Measurements from ENCODE around the gene FAP. TPM values are rescaled to one million over a fixed set of nuclear protein-coding genes. Genes with fewer than 3 reads are reported as not detected.

The FAP gene
- total RNA-seq, 2 donors from 2014 or later: 21.3 to 37.6 TPM

GRCh38 chr2:162198239-162198638 lies 45.0 kb downstream of the FAP start:
- Histone ChIP-seq H3K36me3 (no peaks in the 10 kb centered on the region), H3K9me3 (no peaks in the 10 kb centered on the region), H3K4me3 (no peak overlapping the region), H3K27ac (no peak overlapping the region), H3K27me3 (replicated peaks; ENCODE audit: insufficient read depth) (no peaks in the 10 kb centered on the region), H3K4me1 (ENCODE audit: control insufficient read depth in 1 of 2, low read depth in 2 of 2) (no peaks in the 10 kb centered on the region)
- DNase-seq (ENCODE audit: low spot score) (no peak), ATAC-seq (ENCODE audit: insufficient number of reproducible peaks, low FRiP score, low read depth) (no peak)
- no peak for TF ChIP-seq CTCF (IDR thresholded peaks at IDR 0.05)

GRCh38 chr2:162197069-162197825 lies 46.0 kb downstream of the FAP start:
- H3K27ac ChIP-seq: no peak overlapping the region
- no peaks in the 10 kb centered on the region for H3K27me3 ChIP-seq (replicated peaks; ENCODE audit: insufficient read depth)
- no peak for DNase-seq (ENCODE audit: low spot score)
- H3K9me3 ChIP-seq: no peaks in the 10 kb centered on the region
- H3K36me3 ChIP-seq: no peaks in the 10 kb centered on the region
- no peak for ATAC-seq (ENCODE audit: insufficient number of reproducible peaks, low FRiP score, low read depth)
- H3K4me3 ChIP-seq: no peak overlapping the region
- no peaks in the 10 kb centered on the region for H3K4me1 ChIP-seq (ENCODE audit: control insufficient read depth in 1 of 2, low read depth in 2 of 2)
- no peak for TF ChIP-seq CTCF (IDR thresholded peaks at IDR 0.05)

GRCh38 chr2:162196638-162197037 lies 46.6 kb downstream of the FAP start:
- no peaks in the 10 kb centered on the region for H3K27me3 ChIP-seq (replicated peaks; ENCODE audit: insufficient read depth)
- H3K9me3 ChIP-seq: no peaks in the 10 kb centered on the region
- DNase-seq (ENCODE audit: low spot score) (no peak), ATAC-seq (ENCODE audit: insufficient number of reproducible peaks, low FRiP score, low read depth) (no peak)
- TF ChIP-seq CTCF (IDR thresholded peaks at IDR 0.05): no peak
- no peak overlapping the region for H3K27ac ChIP-seq
- H3K4me1 ChIP-seq (ENCODE audit: control insufficient read depth in 1 of 2, low read depth in 2 of 2): no peaks in the 10 kb centered on the region
- H3K4me3 ChIP-seq: no peak overlapping the region
- no peaks in the 10 kb centered on the region for H3K36me3 ChIP-seq

- Histone ChIP-seq H3K4me3 (no peak overlapping the region), H3K27ac (no peak overlapping the region), H3K27me3 (replicated peaks; ENCODE audit: insufficient read depth) (no peaks in the 10 kb centered on the region), H3K9me3 (no peaks in the 10 kb centered on the region), H3K4me1 (ENCODE audit: control insufficient read depth in 1 of 2, low read depth in 2 of 2) (no peaks in the 10 kb centered on the region), H3K36me3 (no peaks in the 10 kb centered on the region)
- no peak for TF ChIP-seq CTCF (IDR thresholded peaks at IDR 0.05)
- DNase-seq (ENCODE audit: low spot score): no peak
- ATAC-seq (ENCODE audit: insufficient number of reproducible peaks, low FRiP score, low read depth): no peak
Observed at GRCh38 chr2:162188451-162188850, 54.8 kb downstream of the FAP start.

- DNase-seq (ENCODE audit: low spot score) (no peak), ATAC-seq (ENCODE audit: insufficient number of reproducible peaks, low FRiP score, low read depth) (no peak)
- H3K9me3 ChIP-seq: no peaks in the 10 kb centered on the region
- H3K27me3 ChIP-seq (replicated peaks; ENCODE audit: insufficient read depth): no peaks in the 10 kb centered on the region
- H3K4me3 ChIP-seq: no peak overlapping the region
- no peak overlapping the region for H3K27ac ChIP-seq
- H3K4me1 ChIP-seq (ENCODE audit: control insufficient read depth in 1 of 2, low read depth in 2 of 2): no peaks in the 10 kb centered on the region
- no peak for TF ChIP-seq CTCF (IDR thresholded peaks at IDR 0.05)
- H3K36me3 ChIP-seq: no peaks in the 10 kb centered on the region
Observed at GRCh38 chr2:162185541-162186232, 57.6 kb downstream of the FAP start.
